K562 (cell line): ENCODE data around the gene VDAC1. TPM values are rescaled to one million over a fixed set of nuclear protein-coding genes. Genes with fewer than 3 reads are reported as not detected.
A peak's percentile ranks its signal among the peaks of the same experiment; 100 is the strongest.

Experiments
- ARID1B ChIP-seq: fragments of 450-650 bp; IDR thresholded peaks from 2 replicates; pipeline ENCODE4 v1.6.1; 2016; ENCODE audit warnings: antibody characterized with exemption, mild to moderate bottlenecking, inconsistent platforms
- CCAR2 ChIP-seq: fragments of 200-400 bp; formaldehyde crosslinking; IDR thresholded peaks from 2 replicates; pipeline ENCODE4 v1.6.1; 2017; ENCODE audit warnings: mild to moderate bottlenecking, low read depth, low read length
- CHD4 ChIP-seq: fragments of 200-600 bp; sonication (generic); IDR thresholded peaks from 3 replicates; pipeline ENCODE4 v1.6.1; 2012; ENCODE audit warnings: low read depth, mild to moderate bottlenecking, mixed read lengths, low read length, inconsistent platforms; ENCODE audit not compliant: insufficient read depth, insufficient replicate concordance, poor library complexity, severe bottlenecking
- E2F1 ChIP-seq: sonication (generic); formaldehyde crosslinking; IDR thresholded peaks from 2 replicates; pipeline ENCODE4 v1.8.1; 2023; ENCODE audit warnings: mild to moderate bottlenecking, missing genetic modification reagents, moderate library complexity
- HDAC1 ChIP-seq, 2 experiments: fragments of 450-650 bp; IDR thresholded peaks; 2 replicates each; pipeline ENCODE4 v1.6.1; 2016 to 2017; ENCODE audit warnings: inconsistent platforms in 1 of 2, mild to moderate bottlenecking in 1 of 2, moderate library complexity in 1 of 2
- HDAC6 ChIP-seq: IDR thresholded peaks from 2 replicates; pipeline ENCODE4 v1.6.1; 2012; ENCODE audit warnings: low read depth, mild to moderate bottlenecking, control low read depth, inconsistent platforms, low read length, moderate library complexity
- HNRNPUL1 ChIP-seq: fragments of 200-400 bp; formaldehyde crosslinking; IDR thresholded peaks from 2 replicates; pipeline ENCODE4 v1.6.1; 2017; ENCODE audit warnings: low read length
- IFI16 ChIP-seq: fragments of 250-450 bp; sonication (Bioruptor Pico); IDR thresholded peaks from 2 replicates; pipeline ENCODE4 v2.1.2; 2022; ENCODE audit warnings: mild to moderate bottlenecking, inconsistent platforms
- IRF2 ChIP-seq: sonication (generic); formaldehyde crosslinking; IDR thresholded peaks from 2 replicates; pipeline ENCODE4 v1.8.1; 2022; ENCODE audit warnings: mild to moderate bottlenecking, missing genetic modification reagents
- MAFK ChIP-seq: IDR thresholded peaks from 2 replicates; pipeline ENCODE4 v1.6.1; 2011; ENCODE audit warnings: low read length, improper control_type of control experiment
- MCM5 ChIP-seq: fragments of 450-650 bp; IDR thresholded peaks from 2 replicates; pipeline ENCODE4 v1.6.1; 2016; ENCODE audit warnings: low read depth
- MTF1 ChIP-seq: fragments of 250-450 bp; sonication (Bioruptor Pico); IDR thresholded peaks from 2 replicates; pipeline ENCODE4 v1.9.0; 2021; ENCODE audit warnings: moderate library complexity, mild to moderate bottlenecking, inconsistent platforms, borderline replicate concordance
- SRSF9 ChIP-seq: fragments of 200-400 bp; formaldehyde crosslinking; IDR thresholded peaks from 2 replicates; pipeline ENCODE4 v1.6.1; 2017; ENCODE audit warnings: low read depth, low read length, borderline replicate concordance
- TBP ChIP-seq: optimal IDR thresholded peaks from 2 replicates; pipeline ENCODE3; 2011; ENCODE audit warnings: low read depth, low read length, improper control_type of control experiment
- TCFL5 ChIP-seq: fragments of 250-450 bp; sonication (Bioruptor Pico); conservative IDR thresholded peaks from 2 replicates; pipeline ENCODE4 v1.6.1; 2021; ENCODE audit warnings: mild to moderate bottlenecking, moderate library complexity, matching md5 sums
- TRIM25 ChIP-seq: fragments of 450-650 bp; IDR thresholded peaks from 2 replicates; pipeline ENCODE4 v1.7.0; 2016; ENCODE audit warnings: borderline replicate concordance
- ZNF324 ChIP-seq: fragments of 250-450 bp; sonication (Bioruptor Pico); IDR thresholded peaks from 2 replicates; pipeline ENCODE4 v1.4.0; 2020; ENCODE audit warnings: mild to moderate bottlenecking
- polyA plus RNA-seq, 8 experiments: library from polyadenylated mRNA; depleted of rRNA in 4 of 8; stranded (reverse) in 5 of 8; unstranded in 3 of 8; fragments of >200 nt; fragmentation: Nextera tagmentation in 2 of 8; fragmentation: Illumina TruSeq in 1 of 8; extraction: Ambion mirVana in 2 of 8; extraction: Trizol in 1 of 8; gene quantifications; 2 replicates each; pipeline versions ENCODE4 v1.2.1 to v1.2.3, GENCODE V29; 2011 to 2014; ENCODE audit warnings: inconsistent platforms in 1 of 8, missing spikeins in 1 of 8
- total RNA-seq, 7 experiments: library from RNA; depleted of rRNA in 6 of 7; stranded (reverse); fragments of >200 nt in 6 of 7; fragmentation: Illumina TruSeq in 2 of 7; extraction: Trizol in 2 of 7; gene quantifications; 2 replicates each; pipeline versions ENCODE4 v1.2.1 to v1.2.3, GENCODE V29; 2011 to 2021; ENCODE audit warnings: low replicate concordance in 1 of 7
- TF ChIP-seq, protein P1 (sequence below): fragments of 450-650 bp; conservative IDR thresholded peaks from 2 replicates; pipeline ENCODE4 v1.6.1; 2016; ENCODE audit warnings: missing genetic modification characterization, low read depth, mild to moderate bottlenecking, missing compliant biosample characterization, moderate library complexity
- TF ChIP-seq, protein P2 (sequence below), 3 experiments: IDR thresholded peaks in 2 of 3; conservative IDR thresholded peaks in 1 of 3; 2 replicates each; pipeline ENCODE4 v1.5.1; 2011 to 2012; ENCODE audit warnings: low read length in 3 of 3, mild to moderate bottlenecking in 3 of 3, control low read depth in 2 of 3, improper control_type of control experiment in 1 of 3, inconsistent platforms in 1 of 3, low read depth in 1 of 3, mixed read lengths in 1 of 3, moderate library complexity in 1 of 3; ENCODE audit not compliant: insufficient read depth in 2 of 3

Gene VDAC1
- total and polyA plus RNA-seq, 9 of the 15 experiments (the other 6 are each of a cell fraction or from before 2014, with no cell fraction given), result 168 to 366 (median 293) TPM

GRCh38 chr5:133930061-133930812, 74.5 kb downstream of the VDAC1 start (continued):
- no peak for TF ChIP-seq ZNF324 (CRISPR knock-in tag)
- peak; percentile 69 for TF ChIP-seq ARID1B
- TF ChIP-seq TCFL5 (CRISPR knock-in tag), result no peak
- TF ChIP-seq SRSF9, result no peak
- no peak for TF ChIP-seq IRF2 (CRISPR knock-in tag)
- no peak for TF ChIP-seq MTF1 (CRISPR knock-in tag)
- no peak for TF ChIP-seq E2F1 (CRISPR knock-in tag)
- 0 out of 2 replicates have a peak, but pooled peaks have one; percentile 65 for TF ChIP-seq TRIM25
- TF ChIP-seq MCM5, result no peak
- no peak for TF ChIP-seq MAFK
- no peak for TF ChIP-seq CCAR2
- TF ChIP-seq HDAC6, result no peak
- TF ChIP-seq CHD4, result no peak
- TF ChIP-seq, protein P1, sequence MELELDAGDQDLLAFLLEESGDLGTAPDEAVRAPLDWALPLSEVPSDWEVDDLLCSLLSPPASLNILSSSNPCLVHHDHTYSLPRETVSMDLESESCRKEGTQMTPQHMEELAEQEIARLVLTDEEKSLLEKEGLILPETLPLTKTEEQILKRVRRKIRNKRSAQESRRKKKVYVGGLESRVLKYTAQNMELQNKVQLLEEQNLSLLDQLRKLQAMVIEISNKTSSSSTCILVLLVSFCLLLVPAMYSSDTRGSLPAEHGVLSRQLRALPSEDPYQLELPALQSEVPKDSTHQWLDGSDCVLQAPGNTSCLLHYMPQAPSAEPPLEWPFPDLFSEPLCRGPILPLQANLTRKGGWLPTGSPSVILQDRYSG (tag), result 0 out of 2 replicates have a peak, but pooled peaks have one; percentile 36
- TF ChIP-seq IFI16 (CRISPR knock-in tag), result no peak
- TF ChIP-seq, protein P2, sequence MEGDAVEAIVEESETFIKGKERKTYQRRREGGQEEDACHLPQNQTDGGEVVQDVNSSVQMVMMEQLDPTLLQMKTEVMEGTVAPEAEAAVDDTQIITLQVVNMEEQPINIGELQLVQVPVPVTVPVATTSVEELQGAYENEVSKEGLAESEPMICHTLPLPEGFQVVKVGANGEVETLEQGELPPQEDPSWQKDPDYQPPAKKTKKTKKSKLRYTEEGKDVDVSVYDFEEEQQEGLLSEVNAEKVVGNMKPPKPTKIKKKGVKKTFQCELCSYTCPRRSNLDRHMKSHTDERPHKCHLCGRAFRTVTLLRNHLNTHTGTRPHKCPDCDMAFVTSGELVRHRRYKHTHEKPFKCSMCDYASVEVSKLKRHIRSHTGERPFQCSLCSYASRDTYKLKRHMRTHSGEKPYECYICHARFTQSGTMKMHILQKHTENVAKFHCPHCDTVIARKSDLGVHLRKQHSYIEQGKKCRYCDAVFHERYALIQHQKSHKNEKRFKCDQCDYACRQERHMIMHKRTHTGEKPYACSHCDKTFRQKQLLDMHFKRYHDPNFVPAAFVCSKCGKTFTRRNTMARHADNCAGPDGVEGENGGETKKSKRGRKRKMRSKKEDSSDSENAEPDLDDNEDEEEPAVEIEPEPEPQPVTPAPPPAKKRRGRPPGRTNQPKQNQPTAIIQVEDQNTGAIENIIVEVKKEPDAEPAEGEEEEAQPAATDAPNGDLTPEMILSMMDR (IDR thresholded peaks at IDR 0.05 in 2 of 3, conservative IDR thresholded peaks at IDR 0.05 in 1 of 3; ENCODE audit: insufficient read depth in 2 of 3, low read depth in 1 of 3, low read length in 3 of 3), result no peak
- peak in 1 of 2 experiments; percentile 57; a peak in 1 of 4 replicates for TF ChIP-seq HDAC1 (IDR thresholded peaks at IDR 0.05)
- TF ChIP-seq HNRNPUL1, result no peak
- TF ChIP-seq TBP, result peak; percentile 54
